GM23338 (cell line): ENCODE results near the gene CARF. TPM values are rescaled to one million over a fixed set of nuclear protein-coding genes. Genes with fewer than 3 reads are reported as not detected.

Experiments used
- ATAC-seq: fragments of 200-7000 bp; cut with Tn5 transposase; 3 replicates; pipeline ENCODE4 v1.9.1; 2020
- DNase-seq: peaks from one replicate; pipeline ENCODE4 v3.0.0-alpha.2; 2015; ENCODE audit warnings: low spot score
- H2AFZ ChIP-seq: fragments of 200-600 bp; sonication (generic); 2 replicates; pipeline ENCODE4 v1.8.0; 2016; ENCODE audit warnings: antibody characterized with exemption, mild to moderate bottlenecking, moderate library complexity
- H3F3A ChIP-seq: fragments of 200-600 bp; sonication (generic); replicated peaks from 2 replicates; pipeline ENCODE4 v1.8.0; 2017; ENCODE audit warnings: antibody characterized with exemption, mixed run types, low read depth
- H3K27ac ChIP-seq: fragments of 200-600 bp; sonication (generic); 2 replicates; pipeline ENCODE4 v1.6.1; 2016; ENCODE audit warnings: low read depth
- H3K27me3 ChIP-seq: fragments of 200-600 bp; sonication (generic); 2 replicates; pipeline ENCODE4 v1.8.0; 2016; ENCODE audit warnings: mild to moderate bottlenecking, mixed run types, moderate library complexity; ENCODE audit not compliant: insufficient read depth
- H3K36me3 ChIP-seq: fragments of 200-600 bp; sonication (generic); 2 replicates; pipeline ENCODE4 v1.8.0; 2016; ENCODE audit warnings: mild to moderate bottlenecking; ENCODE audit not compliant: insufficient read depth
- H3K4me1 ChIP-seq: fragments of 200-600 bp; sonication (generic); 2 replicates; pipeline ENCODE4 v1.8.0; 2016; ENCODE audit warnings: mild to moderate bottlenecking, moderate library complexity; ENCODE audit not compliant: insufficient read depth
- H3K4me2 ChIP-seq: fragments of 200-600 bp; sonication (generic); 2 replicates; pipeline ENCODE4 v1.7.1; 2017; ENCODE audit warnings: mixed run types
- H3K4me3 ChIP-seq: fragments of 200-600 bp; sonication (generic); 2 replicates; pipeline ENCODE4 v1.6.1; 2016; ENCODE audit warnings: mixed run types
- H3K79me2 ChIP-seq: fragments of 200-600 bp; sonication (generic); replicated peaks from 2 replicates; pipeline ENCODE4 v1.8.0; 2017; ENCODE audit warnings: mild to moderate bottlenecking; ENCODE audit not compliant: insufficient read depth
- H3K9me2 ChIP-seq: fragments of 200-600 bp; sonication (generic); 2 replicates; pipeline ENCODE4 v1.8.0; 2017; ENCODE audit not compliant: insufficient read depth
- H4K20me1 ChIP-seq: fragments of 200-600 bp; sonication (generic); replicated peaks from 2 replicates; pipeline ENCODE4 v1.8.0; 2017; ENCODE audit warnings: mild to moderate bottlenecking; ENCODE audit not compliant: insufficient read depth
- H3K27ac Mint-ChIP-seq: 2 replicates; pipeline ENCODE4 v1.8.0; 2020; ENCODE audit warnings: inconsistent platforms, mild to moderate bottlenecking, moderate library complexity, mixed read lengths
- H3K27me3 Mint-ChIP-seq: 3 replicates; pipeline ENCODE4 v1.8.0; 2022; ENCODE audit warnings: low read depth, mild to moderate bottlenecking, moderate library complexity, mixed read lengths, inconsistent platforms; ENCODE audit not compliant: insufficient read depth, poor library complexity
- H3K36me3 Mint-ChIP-seq: 3 replicates; pipeline ENCODE4 v1.8.0; 2021; ENCODE audit warnings: low read depth, mild to moderate bottlenecking, inconsistent platforms, moderate library complexity, mixed read lengths
- H3K4me1 Mint-ChIP-seq: 3 replicates; pipeline ENCODE4 v1.8.0; 2020; ENCODE audit warnings: mild to moderate bottlenecking, inconsistent platforms, mixed read lengths
- H3K4me3 Mint-ChIP-seq: 3 replicates; pipeline ENCODE4 v1.8.0; 2021; ENCODE audit warnings: moderate library complexity, mild to moderate bottlenecking, inconsistent platforms, mixed read lengths
- H3K9me3 Mint-ChIP-seq: 3 replicates; pipeline ENCODE4 v1.8.0; 2020; ENCODE audit warnings: moderate library complexity, mild to moderate bottlenecking, inconsistent platforms, mixed read lengths
- CREB1 ChIP-seq: fragments of 250-450 bp; sonication (Bioruptor Pico); IDR thresholded peaks from 2 replicates; pipeline ENCODE4 v1.5.0; 2020; ENCODE audit warnings: low read depth, mild to moderate bottlenecking, moderate library complexity
- CTCF ChIP-seq, 2 experiments: fragments of 200-600 bp in 1 of 2; sonication (generic) in 1 of 2; conservative IDR thresholded peaks; 2 replicates each; pipeline versions ENCODE4 v1.5.1 to v1.6.1; 2016 to 2017; ENCODE audit warnings: antibody characterized with exemption in 2 of 2, low read depth in 2 of 2, mild to moderate bottlenecking in 2 of 2, moderate library complexity in 1 of 2
- ETS1 ChIP-seq: IDR thresholded peaks from 2 replicates; pipeline ENCODE4 v1.6.1; 2016; ENCODE audit warnings: antibody characterized with exemption
- EZH2 ChIP-seq: fragments of 200-600 bp; sonication (generic); IDR thresholded peaks from one replicate; pipeline ENCODE4 v1.8.0; 2017; ENCODE audit warnings: antibody characterized with exemption, mild to moderate bottlenecking, low read depth; ENCODE audit not compliant: unreplicated experiment
- EZH2phosphoT487 ChIP-seq: fragments of 200-600 bp; sonication (generic); IDR thresholded peaks from one replicate; pipeline ENCODE4 v1.8.1; 2018; ENCODE audit warnings: antibody characterized with exemption; ENCODE audit not compliant: unreplicated experiment
- JUNB ChIP-seq: IDR thresholded peaks from one replicate; pipeline ENCODE4 v1.6.1; 2016; ENCODE audit warnings: antibody characterized with exemption; ENCODE audit not compliant: unreplicated experiment
- NANOG ChIP-seq: IDR thresholded peaks from 2 replicates; pipeline ENCODE4 v1.6.1; 2016; ENCODE audit warnings: antibody characterized with exemption, borderline replicate concordance
- POLR2AphosphoS5 ChIP-seq: IDR thresholded peaks from 2 replicates; pipeline ENCODE4 v1.6.1; 2016; ENCODE audit warnings: antibody characterized with exemption, low read depth
- REST ChIP-seq: IDR thresholded peaks from one replicate; pipeline ENCODE4 v1.6.1; 2018; ENCODE audit warnings: antibody characterized with exemption; ENCODE audit not compliant: unreplicated experiment
- STAT1 ChIP-seq: IDR thresholded peaks from one replicate; pipeline ENCODE4 v1.6.1; 2016; ENCODE audit warnings: antibody characterized with exemption; ENCODE audit not compliant: unreplicated experiment
- ZNF114 ChIP-seq: fragments of 250-450 bp; sonication (Bioruptor Pico); IDR thresholded peaks from 2 replicates; pipeline ENCODE4 v1.5.0; 2020; ENCODE audit warnings: mild to moderate bottlenecking, moderate library complexity
- ZNF331 ChIP-seq: fragments of 250-450 bp; sonication (Bioruptor Pico); IDR thresholded peaks from 2 replicates; pipeline ENCODE4 v1.5.0; 2020; ENCODE audit warnings: low read depth, mild to moderate bottlenecking, moderate library complexity
- ZNF462 ChIP-seq: fragments of 250-450 bp; sonication (Bioruptor Pico); IDR thresholded peaks from 2 replicates; pipeline ENCODE4 v1.5.0; 2020; ENCODE audit warnings: mild to moderate bottlenecking, moderate library complexity
- polyA plus RNA-seq: library from polyadenylated mRNA; unstranded; fragments of >200 nt; fragmentation: Nextera tagmentation; extraction: Ambion mirVana; gene quantifications from 2 replicates; pipeline ENCODE4 v1.2.1, GENCODE V29; 2016
- total RNA-seq: library from RNA; depleted of rRNA; stranded (reverse); fragments of >200 nt; shearing (Covaris generic); gene quantifications from 2 replicates; pipeline ENCODE4 v1.2.3, GENCODE V29; 2014

CARF gene
- total and polyA plus RNA-seq, 2 experiments from 2014 or later: 1.7 to 3.3 TPM

- Histone ChIP-seq H3K4me2 (peak overlapping the region; percentile 93), H3F3A (no peaks in the 10 kb centered on the region), H3K79me2 (peaks cover 53% of the 10 kb centered on the region), H4K20me1 (peaks cover 15% of the 10 kb centered on the region; the same call in 1 of the 2 replicates), H2AFZ (peak overlapping the region; percentile 85; the same call in 1 of the 2 replicates), H3K27ac (peak overlapping the region; percentile 93), H3K4me3 (peak overlapping the region; percentile 78), H3K4me1 (no peaks in the 10 kb centered on the region), H3K27me3 (no peaks in the 10 kb centered on the region), H3K9me2 (no peaks in the 10 kb centered on the region), H3K36me3 (peaks cover 7% of the 10 kb centered on the region)
- ATAC-seq: peak; percentile 15
- peak overlapping the region; percentile 99 for H3K27ac Mint-ChIP-seq
- DNase-seq: no peak
- H3K9me3 Mint-ChIP-seq: peaks cover 3% of the 10 kb centered on the region; the same call in 1 of the 3 replicates
- H3K36me3 Mint-ChIP-seq: peaks cover 33% of the 10 kb centered on the region
- H3K27me3 Mint-ChIP-seq: no peaks in the 10 kb centered on the region
- H3K4me3 Mint-ChIP-seq: peak overlapping the region; percentile 100
- no peak for TF ChIP-seq CREB1 (CRISPR knock-in tag)
- TF ChIP-seq STAT1: no peak
- no peak for TF ChIP-seq JUNB
- TF ChIP-seq REST: no peak
- TF ChIP-seq EZH2: no peak
- TF ChIP-seq NANOG: no peak
- no peak for TF ChIP-seq ZNF462 (CRISPR knock-in tag)
- no peak for TF ChIP-seq ZNF331
- no peak for TF ChIP-seq CTCF (conservative IDR thresholded peaks at IDR 0.05; ENCODE audit: low read depth in 2 of 2)
- no peak for TF ChIP-seq POLR2AphosphoS5
- no peak for TF ChIP-seq ZNF114 (CRISPR knock-in tag)
- TF ChIP-seq EZH2phosphoT487: no peak
- TF ChIP-seq ETS1: no peak
- peaks cover 5% of the 10 kb centered on the region; the same call in 2 of the 3 replicates for H3K4me1 Mint-ChIP-seq
Measured at GRCh38 chr2:202911203-202911511, 918 bp upstream of the CARF start.
